SIG-M5 treated with dmso at 0.1 percent for 504 hours (cell line): ENCODE measurements around the gene TRIM2.

Source experiments
- DNase-seq: peaks from one replicate; lab custom pipeline; 2025; ENCODE audit not compliant: unreplicated experiment; lab: John Stamatoyannopoulos, UW

TRIM2 gene

GRCh38 chr4:153324046-153324445, 119.8 kb downstream of the TRIM2 start:
- no peak for DNase-seq

DNA sequence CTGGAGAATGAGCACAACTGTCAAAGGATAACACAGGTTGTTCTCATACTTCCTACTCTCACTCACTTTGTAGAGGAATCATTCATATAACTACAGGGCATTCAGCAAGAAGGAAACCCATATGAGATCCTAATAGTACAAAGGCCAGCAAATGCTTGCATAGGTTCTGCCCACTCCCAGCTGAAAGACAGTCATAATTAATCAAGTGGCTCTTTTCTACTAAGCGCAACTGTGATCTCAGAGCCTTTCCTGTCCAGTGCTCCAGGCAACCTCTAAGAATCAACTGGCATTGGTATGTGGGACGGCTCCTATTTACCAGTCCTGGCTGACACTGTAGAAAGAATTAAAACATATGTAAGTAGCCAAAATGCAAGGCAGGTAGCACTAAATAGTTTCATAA, 121.3 kb downstream of the TRIM2 start:
- DNase-seq: no peak

GRCh38 chr4:153326513-153326912, 122.3 kb downstream of the TRIM2 start:
- no peak for DNase-seq

- no peak for DNase-seq
Measured at GRCh38 chr4:153327247-153327646, 123.0 kb downstream of the TRIM2 start.

- no peak for DNase-seq
Measured at GRCh38 chr4:153332936-153333335, 128.7 kb downstream of the TRIM2 start.

DNA sequence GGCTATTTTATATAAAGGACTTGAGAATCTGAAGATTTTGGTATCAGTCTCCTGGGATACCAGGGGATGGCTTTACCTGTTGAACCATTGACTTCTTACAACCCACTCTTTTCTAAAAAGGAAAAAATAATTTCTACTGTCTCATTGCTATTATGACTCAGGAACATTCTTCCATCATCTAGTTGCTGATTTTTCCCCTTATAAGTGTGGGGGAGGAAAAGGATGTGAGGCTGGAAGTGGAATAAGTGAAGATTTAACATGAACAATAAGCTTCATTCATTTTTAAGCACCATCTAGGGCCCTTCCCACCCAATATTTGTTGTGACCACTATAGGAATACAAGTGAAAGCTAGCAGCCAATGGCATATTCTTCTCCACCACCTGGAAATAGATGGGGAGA, 129.6 kb downstream of the TRIM2 start:
- no peak for DNase-seq

DNA sequence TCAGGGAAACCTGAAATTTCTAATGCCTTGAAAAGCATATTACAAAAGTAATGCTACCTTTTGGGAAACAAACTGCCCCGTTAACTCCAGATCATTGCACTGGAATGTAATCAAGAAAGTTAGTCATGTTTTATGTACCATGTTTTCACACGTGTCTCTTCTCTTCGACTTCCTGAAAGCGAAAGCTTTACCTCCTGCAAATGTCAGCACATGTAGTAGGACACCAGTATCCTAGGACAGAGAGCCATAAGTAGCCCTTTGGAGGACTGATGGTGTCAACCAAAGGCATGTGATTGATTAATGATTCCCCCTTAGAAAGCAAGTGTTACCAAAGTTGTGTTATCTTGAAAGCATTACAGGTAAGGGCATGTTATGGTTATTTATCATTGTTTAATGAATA, 131.4 kb downstream of the TRIM2 start:
- DNase-seq: no peak

DNA sequence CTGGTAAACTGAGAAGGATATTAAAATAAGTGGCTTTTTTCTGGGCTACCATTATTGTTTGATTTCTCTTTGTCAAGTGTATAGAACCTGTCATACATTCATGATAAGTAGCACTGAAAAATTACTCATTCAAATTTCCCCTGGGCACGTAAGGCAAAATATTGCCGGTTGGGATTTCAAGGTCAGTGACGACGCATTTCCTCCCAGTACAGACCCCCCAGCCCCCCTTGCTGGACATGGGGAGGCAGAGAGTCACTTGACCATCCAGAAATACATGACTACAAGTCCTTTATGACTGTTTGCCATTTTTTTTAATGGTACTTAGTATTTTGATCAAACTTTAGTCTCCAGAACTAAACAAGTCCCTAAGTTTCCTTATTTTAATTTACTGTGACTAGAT, 133.4 kb downstream of the TRIM2 start:
- no peak for DNase-seq

DNA sequence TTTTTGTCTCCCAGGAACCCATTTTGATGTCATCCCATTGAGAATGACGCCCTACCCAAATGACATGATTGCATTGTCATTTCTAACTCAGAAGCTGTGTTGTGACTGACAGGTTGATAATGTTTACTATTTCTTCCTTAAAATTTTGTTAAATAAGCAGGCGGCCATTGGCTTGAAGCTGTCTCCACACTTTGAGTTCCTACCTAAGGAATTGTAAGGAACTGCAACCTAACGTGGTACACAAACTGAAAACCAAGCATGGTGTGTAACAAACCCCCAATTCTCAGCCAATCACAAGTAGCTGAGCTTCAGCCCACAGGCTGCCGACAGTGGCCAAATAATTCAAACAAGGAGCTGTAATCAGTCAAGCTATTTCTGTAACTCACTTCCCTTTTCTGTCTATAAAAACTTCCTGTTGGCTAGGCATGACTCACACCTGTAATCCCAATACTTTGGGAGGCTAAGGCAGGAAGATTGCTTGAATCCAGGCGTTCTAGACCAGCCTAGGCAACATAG, 137.4 kb downstream of the TRIM2 start:
- peak; percentile 80 for DNase-seq

- no peak for DNase-seq
Measured at GRCh38 chr4:153342751-153343552, 138.7 kb downstream of the TRIM2 start.

DNA sequence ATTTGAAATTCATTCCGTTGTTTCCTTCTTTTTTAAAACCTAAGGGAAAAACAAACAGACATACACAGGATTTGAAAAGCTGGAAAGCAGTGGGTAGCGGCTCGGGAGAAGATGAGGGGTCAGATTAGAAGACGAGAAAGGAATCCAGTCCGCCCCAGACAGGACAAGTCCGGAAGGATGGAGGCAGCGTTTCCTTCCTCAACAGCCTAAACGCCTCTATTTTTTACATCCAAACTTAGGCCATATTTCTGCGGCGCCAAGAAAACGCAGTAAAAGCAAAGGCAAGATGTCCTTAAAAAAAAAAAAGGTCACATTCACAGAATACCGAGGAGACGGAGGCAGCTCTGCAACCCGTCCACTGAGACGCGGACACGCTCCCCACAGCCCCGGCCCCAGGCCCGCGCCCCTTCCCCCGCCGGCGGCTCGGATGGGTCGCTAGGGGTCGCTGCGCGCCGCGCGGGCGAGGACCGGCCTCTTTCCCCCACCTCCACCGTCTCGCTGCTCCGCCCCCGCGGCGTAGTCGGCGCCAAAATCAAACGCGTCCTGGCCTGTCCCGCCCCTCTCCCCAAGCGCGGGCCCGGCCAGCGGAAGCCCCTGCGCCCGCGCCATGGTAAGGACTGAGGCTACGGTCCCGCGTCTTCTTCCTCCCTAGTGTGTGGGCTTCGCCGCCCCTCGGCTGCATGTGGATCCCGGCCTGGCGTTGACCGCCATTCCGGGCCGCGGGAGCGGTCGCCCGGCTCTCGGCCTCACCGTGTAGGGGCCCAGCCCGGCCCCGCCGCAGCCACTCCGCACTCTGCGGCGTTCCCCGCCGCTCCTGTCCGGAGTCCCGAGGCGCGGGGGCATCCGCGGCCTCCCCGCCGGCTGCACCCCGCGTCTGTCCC, 140.1 kb downstream of the TRIM2 start, which contains the start of gene MND1:
MND1 (plus strand) TSS at position 558 of the 881 bp plus-strand sequence; CDS start at position 608, 50 bp downstream.
- DNase-seq: peak; percentile 79

DNA sequence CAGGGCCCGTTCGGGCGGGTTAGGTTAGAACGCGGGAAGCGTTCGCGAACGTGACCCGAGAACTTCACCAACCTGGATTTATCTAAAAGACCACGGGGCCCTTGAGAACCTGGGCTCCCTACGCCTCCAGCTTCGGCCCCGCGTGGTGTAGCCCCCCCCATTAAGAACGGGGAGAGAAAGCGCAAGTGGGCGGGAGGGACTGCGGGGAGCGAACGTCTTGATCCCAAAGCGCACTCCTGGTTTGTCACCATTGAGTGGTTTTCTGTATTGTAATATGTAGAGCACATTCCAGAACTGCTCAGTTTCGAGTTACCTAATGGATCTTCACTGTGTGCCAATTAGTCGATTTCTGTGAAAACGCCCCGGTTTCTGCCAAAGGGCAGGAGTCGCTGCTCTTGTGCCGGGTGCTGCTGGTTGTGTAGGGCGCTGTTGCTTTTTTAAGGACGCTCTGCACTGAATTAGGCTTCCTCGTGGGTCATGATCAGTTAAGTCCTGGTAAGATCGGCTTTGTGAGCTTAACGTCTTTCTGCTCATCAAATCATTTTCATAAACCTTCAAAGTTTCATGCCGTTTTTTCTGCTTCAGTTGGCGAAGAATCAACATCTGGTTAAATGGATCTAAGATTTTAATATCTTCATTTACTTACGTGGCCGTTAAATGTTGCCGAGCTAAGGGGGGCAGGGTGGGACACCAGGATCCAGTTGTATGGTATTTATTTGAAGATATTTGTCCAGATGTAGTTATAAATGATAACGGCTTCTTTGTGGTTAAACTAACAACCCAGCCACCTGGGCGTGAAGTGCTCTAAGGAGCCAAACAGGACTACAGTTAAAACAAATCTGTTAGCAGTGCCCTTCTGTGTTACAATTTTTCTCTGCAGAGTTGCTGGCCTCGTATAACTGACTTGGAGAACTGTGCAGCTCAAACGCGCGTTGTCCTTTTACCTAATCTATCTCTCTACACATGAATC, 141.1 kb downstream of the TRIM2 start:
- peak; percentile 62 for DNase-seq

GRCh38 chr4:153346031-153346430, 141.8 kb downstream of the TRIM2 start:
- no peak for DNase-seq

DNA sequence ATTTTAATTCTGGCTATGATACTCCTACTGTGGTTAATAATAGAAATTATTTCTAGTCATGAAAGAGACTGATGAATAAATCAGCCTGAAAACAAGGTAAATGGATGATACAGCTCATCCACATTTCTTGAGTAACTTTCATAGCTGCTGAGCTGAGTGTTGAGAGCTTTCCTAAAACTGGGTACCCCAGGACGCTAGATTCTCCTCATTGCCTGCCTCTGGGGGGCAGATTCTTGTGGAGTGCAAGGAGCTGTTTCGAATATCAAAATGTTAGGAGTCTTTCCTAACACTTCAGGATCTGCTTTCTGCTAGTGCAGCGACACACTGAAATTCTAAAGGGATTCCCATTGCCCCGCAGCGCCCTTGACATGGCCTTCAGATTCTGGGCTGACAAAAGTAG, 142.3 kb downstream of the TRIM2 start:
- DNase-seq: peak; percentile 18

- DNase-seq: no peak
Measured at GRCh38 chr4:153347117-153347516, 142.9 kb downstream of the TRIM2 start.

DNA sequence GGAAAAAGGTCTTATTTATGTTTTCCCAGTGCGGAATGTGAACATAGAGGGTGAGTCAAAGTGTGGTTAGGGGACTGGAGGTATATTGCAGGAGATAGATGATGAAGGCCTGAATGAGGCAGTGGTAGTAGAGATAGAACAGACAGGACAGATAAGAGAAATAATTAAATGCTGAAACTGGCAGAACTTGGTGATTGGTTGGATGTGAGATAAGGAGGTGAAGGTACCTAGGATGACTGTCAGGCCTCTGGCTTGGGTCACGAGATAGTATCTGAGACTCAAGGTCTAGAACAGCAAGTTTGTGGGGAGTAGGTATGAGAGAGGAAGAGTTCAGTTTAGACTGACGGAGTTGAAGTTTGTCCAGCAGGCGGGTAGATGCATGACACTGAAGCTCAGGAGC, 143.8 kb downstream of the TRIM2 start:
- no peak for DNase-seq

DNA sequence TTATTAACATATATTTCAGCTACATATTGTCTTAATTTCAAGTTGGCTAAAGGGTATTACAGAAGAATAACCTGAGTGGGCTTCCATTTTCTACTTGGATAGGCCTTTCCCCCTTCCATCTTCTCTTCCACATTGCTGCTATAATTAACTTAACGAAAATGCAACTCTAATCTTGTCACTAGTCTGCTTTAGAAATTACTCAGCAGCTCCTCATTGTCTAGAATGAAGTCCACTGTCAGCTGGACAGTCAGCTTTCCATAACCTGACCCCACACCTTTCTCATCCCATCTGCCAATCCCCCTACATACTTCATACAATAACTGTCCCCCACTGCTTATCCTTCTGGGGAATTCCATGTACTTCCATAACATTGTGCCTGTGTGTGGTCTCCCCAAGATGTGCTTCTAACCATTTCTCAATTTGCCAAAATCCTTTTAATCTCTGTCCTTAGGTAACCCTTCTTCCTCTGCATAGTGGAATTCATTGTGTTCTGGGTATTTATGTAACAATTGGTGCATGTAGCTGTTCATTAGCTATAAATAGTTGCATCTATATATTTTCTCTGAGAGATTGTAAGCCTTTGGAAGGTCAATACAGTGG, 145.1 kb downstream of the TRIM2 start:
- no peak for DNase-seq

DNA sequence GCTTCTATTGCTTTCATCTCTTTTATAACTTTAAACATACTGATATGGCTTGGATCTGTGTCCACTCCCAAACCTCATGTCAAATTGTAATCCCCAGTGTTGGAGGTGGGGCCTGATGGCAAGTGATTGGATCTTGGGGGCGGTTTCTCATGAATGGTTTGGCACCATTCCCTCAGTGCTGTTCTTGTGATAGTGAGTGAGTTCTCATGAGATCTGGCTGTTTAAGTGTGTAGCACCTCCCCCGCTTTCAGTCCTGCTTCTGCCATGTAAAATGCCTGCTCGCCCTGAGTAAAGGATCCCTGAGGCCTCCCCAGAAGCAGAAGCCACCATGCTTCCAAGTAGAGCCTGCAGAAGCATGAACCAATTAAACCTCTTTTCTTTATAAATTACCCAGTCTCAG, 157.9 kb downstream of the TRIM2 start:
- DNase-seq: no peak

DNA sequence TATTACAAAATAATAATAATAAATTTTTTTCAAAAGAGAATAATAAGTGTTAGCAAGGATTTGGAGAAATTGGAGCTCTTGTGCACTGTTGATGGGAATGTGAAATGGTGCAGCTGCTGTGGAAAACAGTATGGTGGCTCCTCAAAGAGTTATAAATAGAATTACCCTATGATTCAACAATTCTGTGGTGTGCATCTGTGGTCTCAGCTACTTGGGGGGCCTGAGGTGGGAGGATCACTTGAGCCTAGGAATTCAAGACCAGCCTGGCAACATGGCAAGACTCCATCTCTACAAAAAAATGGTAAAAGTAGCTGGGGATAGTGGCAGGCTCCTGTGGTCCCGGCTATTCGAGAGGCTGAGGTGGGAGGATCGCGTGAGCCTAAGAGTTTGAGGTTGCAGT, 159.8 kb downstream of the TRIM2 start:
- DNase-seq: no peak

GRCh38 chr4:153365003-153365402, 160.8 kb downstream of the TRIM2 start:
- no peak for DNase-seq
